GM18517 (cell line): ENCODE data around the gene TRAPPC12.

Experiments
- ATAC-seq: cut with Tn5 transposase; IDR thresholded peaks from one replicate; pipeline ENCODE4 v1.9.1; 2021; ENCODE audit warnings: mild to moderate bottlenecking, moderate library complexity; ENCODE audit not compliant: unreplicated experiment

The TRAPPC12 gene

DNA sequence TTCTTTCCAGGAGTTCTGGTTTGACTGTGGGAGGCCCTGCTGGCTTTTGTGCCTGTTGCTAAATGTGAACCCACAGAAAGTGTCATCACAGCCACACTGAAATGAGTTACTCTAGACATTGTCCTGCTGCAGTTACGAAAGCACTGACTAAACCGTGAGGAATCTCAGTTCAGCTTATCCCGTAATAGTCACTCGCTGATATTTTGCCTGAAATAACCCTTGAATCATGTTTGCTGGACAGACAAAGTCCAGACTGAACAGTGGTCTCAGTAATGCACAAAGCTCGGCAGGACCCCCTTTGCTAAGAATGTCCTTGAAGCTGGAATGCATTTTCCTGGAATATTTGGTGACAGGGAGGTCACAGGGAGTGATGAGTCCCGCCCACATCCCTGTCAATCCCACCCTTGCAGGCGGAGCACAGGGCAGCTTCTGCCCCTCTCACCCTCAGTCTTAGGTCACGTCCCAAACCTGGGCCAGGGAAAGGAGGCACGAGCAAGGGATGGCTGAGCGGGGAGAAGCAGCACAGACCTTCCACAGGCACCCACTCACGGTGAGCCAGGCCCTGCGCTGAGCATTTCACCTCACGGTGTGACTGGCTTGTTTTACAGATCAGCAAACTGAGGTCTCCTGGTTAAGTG is 86.5 kb downstream of the TRAPPC12 start:
- ATAC-seq: no peak

DNA sequence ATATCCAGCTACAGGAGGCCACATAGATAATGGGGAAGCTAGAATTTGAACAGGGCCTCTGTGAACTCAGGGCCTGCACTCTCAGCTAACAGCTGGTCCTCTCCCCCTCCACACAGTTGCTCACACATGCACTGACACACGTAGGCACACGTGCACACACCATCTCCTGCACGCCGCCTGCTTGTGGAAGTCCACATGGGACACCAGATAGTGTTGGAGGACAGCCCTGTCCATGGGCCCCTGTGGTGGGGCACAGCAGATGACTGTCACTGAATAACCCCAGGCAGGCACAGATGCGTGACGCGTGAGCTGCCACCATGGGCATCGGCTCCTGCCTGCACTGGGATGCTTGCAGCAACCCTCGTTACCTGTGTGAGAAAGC is 87.0 kb downstream of the TRAPPC12 start:
- ATAC-seq: no peak

DNA sequence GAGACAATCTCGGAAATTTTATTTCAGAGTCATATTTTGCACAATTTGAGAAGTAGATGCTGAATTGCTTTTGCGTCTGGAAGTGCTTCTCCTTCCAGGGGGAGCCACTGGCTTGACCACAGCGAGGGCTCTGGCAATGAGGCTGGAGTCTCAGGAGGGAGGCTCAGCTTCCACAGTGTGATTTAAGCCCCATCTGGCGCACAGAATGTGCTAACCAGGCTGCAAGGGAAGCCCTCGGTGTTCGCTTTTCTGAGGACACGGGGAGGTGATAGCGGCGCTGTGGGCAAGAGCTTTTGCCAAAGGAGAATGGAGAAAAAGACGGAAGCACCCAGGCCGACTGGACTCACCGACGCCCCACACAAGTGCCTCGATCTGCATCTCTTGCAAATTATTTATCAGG is 87.5 kb downstream of the TRAPPC12 start:
- ATAC-seq: no peak

DNA sequence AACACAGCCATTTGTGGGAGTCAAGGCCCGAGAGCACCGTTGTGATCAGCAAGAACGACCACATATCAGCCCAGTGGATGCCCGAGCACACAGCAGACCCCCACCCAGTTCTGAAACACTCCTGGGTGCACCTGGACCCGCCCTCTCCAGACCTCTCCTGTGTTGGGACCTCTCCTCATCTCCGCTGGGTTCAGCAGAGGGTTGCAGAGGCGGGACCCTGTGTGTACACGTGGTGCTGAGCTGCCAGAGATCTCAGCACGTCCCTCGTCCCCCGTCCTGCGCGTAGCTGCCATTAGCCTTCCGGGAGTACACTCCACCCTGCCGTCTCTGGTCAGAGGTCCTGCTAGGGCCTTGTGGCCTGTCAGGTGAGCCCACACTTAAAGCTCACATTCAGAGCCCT is 88.2 kb downstream of the TRAPPC12 start:
- ATAC-seq: no peak

DNA sequence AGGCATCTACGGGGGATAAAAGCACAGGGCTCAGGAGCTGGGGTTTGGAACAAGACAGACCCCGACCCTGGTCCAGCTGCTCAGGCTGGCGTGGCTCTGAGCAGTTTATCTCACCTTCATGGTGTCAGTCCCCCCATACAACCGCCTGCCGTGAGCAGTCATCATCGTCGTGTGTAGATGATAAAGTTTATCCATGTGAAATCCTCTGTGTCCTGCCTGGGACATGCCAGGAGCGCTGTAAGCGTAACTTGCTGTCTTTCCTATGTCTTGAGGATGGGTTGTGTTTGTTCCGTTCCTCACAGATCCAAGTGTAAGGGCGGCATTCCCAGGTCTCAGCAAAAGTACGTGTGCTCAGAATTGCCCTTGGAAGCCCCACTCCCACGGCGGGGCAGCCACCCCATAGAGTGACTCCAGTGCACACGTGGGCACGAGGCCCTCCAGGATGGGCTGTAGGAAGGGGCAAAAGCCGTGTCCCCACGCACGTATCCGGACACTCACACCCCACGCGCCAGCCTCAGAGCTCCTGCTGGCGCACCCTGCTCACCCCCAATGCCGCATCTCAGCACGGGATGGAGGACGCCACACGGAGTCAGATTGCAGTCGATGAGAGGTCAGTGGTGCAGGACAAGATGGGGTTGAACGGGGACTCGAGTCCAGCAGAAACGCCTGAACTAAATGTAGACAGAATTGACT is 88.9 kb downstream of the TRAPPC12 start:
- no peak for ATAC-seq

DNA sequence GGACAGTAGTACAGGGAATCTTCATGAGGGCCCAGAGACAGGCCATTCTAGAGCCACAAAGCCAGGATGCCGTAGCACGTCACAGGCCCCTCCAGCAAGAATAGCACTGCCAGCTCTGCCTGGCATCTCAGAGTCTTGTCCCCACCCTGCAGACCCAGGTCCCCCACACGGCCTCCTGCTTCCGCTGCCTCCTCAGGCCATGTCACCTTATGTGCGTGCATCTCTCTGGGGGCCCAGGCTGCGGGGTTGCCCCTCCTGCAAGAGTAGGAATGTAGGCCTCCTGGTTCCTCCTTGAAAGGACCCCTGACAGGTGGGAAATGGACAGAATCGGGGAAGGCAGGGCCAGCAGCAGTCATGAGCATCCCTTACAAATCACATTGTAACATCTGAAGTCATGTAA is 90.0 kb downstream of the TRAPPC12 start:
- ATAC-seq: no peak

DNA sequence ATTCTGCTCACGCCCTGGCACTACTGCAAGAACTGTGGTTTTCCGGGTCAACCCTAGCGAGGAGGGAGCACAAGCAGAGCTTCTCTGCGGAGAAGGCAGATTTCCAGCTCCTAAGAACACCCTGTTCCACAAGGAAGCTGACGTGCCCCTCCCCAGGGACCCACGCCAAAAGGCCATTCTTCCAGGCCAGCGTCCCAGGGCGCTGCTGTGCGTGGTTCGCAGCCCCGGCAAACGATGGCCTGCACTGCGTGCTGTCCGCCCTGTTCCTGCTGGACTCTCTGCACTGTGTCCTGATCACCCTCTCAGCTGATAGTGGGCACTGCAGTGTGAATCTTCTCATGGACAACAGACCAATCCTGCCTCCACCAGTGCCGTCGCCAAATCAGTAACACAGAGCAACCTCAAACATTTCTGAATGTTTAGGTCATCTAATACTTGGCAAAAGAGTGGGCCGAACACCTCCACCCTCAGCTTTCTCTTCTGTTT is 90.7 kb downstream of the TRAPPC12 start:
- no peak for ATAC-seq

DNA sequence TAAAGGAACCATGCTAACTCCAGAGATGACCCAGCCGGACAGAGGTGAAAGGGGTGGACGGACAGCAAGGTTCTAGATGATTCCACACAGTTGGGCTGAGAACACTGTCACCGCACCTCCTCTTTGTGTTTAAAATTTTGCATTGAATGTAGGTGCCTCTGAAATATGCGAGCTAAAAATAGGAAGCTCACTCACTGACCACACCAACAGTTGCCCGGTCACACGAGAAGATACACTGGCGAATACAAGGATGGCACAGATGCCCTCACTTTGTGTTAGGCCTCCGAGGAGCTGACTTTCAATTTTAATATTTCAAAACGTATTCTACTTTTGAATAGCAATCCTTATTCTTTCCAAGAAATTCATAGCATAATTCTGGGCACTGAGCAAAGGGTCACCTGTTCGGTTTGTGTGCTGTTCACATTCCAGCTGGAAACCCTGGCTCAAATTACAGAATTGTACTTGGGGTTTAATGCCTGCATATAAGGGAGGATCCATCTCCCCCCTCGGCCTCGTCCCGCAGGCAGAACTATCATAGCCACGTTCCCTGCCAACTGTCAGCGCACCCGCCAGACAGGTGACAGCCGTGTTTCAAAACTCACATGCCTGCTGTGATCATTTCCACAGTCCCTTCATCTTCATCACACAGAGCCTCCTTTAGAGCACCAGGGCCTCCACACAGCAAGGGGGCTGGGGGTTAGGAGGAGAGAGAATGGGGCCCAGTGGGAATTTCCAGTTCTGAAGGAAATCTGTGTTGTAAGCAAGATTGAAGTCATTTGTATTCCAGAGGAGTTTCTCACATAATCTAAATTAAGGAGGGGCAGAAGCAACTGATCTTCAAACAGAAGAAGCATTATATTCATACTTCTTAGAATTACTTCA is 91.6 kb downstream of the TRAPPC12 start:
- no peak for ATAC-seq

DNA sequence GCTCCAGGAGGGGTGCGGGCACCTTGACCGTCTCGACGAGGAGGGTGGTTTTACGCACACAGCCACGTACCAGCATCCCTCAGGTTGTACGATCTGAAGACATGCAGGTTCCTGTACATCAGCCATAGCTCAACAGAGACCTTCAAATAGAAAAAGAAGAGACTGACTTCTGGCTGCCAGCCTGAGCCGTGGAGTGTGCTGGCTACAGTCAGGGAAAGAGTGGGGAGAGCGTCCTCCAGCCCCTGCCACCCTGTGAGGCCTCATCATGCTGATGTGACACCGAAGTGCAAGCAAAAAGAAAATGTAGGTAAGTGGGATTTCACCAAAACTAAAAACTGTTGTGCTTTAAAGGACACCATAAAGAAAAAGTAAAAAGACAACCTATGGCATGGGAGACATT is 92.8 kb downstream of the TRAPPC12 start:
- ATAC-seq: no peak

DNA sequence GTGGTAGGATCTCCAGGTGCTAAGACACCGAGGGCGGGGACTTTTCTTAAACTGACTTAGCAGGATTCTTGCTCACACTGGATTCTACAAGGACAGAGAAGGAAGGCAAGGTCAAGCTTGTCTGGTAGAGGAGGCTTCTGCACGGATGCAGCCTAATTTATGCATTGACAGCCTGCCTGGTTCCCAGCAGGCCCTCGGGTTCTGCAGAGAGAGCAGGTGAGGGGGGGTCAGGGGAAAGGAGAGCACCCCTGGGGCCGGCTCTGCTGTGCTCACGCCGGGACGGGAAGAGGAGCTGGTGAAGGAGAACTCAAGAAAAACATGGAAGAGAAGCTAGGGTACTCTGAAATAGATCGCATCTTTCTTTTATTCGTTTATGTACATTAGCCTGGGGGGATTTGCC is 93.5 kb downstream of the TRAPPC12 start:
- ATAC-seq: no peak

DNA sequence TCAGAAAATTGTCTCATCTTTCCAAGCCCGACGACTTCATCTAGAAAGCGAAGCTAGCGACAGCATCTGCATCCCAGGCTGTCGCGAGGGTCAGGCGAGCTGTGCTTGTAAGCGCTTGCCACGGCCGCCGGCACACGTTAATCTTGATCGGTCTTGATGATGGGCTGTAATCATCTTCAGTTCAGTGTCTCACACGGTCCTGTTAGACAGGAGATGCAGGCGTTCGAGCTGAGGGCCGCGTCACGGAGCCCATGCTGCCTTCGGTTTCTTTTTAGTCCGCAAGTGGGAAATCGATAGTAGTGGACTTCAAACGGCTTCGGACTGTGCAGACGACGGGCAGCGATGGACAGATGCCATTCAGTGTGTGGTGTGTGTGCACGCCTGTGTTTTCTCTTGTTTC is 96.3 kb downstream of the TRAPPC12 start:
- no peak for ATAC-seq

DNA sequence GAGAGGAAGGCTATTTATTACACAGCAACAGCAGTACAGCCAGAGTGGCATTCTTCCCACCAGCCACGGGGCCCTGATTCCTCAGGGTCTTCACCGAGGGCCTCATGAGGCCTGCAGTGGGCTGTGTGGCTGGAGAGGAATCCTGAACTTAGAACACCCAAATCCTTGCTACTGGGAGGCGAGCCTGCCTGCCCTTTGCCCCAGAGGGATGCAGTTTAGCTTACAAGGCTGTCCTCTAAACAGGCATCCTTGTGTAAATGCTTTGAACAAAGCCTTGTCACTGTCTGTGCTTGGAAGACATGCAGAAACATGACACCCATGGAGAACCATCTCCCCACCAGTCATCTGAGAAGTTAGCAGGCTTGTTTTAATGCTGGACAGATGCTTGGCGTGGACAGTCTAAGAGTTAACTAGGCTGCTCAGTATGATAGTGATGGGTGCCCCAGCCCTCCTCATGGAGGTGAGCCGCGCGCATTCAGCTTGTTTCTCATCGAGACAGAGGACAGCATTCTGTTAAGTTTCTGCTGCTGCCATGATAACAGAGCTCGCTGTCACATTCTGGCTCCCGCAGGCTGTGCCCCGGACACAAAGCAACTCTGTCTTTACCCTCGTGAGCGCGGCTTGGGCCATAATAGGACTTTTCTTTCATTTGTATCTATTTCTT is 97.0 kb downstream of the TRAPPC12 start:
- no peak for ATAC-seq

DNA sequence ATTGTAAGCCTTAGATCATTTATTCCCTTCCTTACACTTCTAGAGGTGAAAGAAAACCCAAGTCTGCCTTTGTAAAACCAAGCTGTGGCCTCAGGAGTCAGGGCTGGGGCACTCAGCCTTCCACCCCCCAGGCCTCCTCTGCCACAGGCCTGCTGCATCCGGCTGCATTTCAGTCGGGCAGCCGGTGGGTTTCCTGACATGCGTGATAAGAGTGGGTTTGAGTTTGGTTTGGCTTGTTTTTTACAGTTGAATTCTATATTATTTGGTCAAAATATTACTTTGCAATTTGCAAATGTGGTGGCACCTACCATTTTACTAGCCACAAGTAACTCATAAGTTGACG is 97.5 kb downstream of the TRAPPC12 start:
- no peak for ATAC-seq

DNA sequence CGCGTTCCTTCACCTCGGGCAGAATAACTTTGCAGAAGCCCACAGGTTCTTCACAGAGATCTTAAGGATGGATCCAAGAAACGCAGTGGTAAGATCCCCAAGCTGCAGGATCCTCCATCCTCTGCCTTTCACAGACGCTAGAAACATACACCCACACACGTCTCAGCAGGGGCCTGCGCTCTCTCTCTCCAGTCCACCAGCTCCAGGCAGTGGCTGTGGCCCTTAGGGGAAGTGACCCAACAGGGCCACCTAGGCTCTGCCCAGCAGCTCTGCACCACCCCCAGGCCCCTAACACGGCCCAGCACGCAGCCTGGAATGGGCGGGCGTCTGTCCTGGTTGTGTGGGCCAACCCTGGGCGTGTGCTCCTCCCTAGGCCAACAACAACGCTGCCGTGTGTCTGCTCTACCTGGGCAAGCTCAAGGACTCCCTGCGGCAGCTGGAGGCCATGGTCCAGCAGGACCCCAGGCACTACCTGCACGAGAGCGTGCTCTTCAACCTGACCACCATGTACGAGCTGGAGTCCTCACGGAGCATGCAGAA is 99.4 kb downstream of the TRAPPC12 start:
- ATAC-seq: no peak

DNA sequence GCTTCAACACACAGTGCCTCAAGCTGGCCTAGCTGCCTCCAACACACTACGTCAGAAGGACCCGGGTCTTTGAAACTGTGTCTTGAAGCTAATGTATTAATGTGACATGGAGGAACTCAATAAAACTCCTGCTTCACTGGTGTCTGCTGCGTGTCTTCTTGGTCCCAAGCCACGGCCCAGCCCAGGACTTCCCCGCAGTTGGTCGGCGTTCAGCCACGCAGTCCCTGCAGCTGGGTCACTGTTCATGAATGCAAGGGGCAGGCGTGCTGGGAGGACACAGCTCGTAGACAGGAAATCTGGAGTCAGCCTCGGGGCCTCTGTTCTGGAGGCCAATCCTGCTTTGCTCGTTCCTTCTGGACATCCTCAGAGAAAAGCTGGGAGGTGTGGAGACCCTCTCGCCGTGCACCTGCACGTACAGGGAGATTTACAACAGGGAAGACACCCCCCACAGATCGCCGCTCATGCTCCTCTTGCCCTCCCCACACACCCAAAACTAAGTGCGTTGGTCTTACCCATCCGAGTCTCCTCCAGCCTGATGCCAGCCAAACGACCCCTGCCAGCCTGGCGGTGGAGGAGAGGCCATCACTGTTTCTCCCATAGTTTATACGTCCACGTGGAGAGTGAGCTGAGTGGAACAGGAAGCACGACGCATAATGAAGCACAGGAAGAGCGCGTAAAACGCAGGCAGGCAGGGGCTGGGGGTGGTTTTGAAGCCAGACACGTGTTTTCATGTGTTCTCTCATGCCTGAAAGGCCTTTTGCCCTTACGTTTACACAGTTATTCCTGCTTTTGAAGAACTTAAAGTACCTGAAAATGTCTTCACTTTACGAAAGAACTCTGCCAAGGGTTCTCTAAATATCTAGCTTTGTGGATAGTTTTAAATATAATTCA is 100.2 kb downstream of the TRAPPC12 start:
- no peak for ATAC-seq

DNA sequence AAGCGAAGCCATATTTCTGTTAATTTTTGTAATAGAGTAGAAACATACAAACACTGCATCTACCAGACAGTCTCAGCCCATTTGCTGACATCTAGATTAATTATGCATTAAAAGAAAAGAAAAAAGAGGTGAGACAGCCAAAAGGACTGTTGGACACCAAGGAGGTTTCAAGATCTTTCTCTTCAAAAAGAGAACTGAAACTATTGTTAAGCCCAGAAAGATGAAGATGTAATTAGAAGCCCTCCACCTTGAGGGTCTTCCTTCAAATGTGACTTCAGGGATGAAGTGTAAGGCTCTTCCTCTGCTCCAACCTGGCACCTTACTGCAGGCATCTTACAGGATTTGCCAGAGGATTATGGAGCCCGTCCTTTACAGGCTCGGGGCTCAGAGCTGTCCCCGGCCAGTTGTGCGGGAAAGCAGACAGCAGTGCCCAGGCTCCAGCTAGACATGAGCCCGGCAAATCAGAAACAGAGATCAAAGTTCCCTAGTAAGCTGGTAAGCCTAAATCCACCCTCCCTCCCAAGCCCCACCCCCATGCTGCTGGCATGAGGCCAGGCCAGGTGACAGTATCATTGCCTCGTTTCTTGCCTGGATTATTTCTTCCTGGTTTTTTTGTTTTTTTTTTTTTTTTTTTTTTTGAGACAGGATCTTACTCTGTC is 101.0 kb downstream of the TRAPPC12 start:
- ATAC-seq: no peak

DNA sequence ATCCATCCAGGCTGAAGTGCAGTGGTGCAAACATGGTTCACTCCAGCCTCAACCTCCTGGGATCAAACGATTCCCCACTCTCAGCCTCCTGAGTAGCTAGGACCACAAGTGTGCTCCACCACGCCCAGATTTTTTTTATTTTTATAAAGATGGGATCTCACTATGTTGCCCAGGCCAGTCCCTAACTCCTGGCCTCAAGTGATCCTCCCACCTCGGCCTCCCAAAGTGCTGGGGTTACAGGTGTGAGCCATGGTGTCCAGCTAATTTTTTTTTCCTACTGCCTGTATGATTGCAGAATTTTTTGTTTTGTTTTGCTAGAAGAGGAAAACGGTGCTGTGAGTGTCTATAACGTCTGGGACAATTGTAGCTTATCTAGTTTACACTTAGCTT is 101.5 kb downstream of the TRAPPC12 start:
- no peak for ATAC-seq

DNA sequence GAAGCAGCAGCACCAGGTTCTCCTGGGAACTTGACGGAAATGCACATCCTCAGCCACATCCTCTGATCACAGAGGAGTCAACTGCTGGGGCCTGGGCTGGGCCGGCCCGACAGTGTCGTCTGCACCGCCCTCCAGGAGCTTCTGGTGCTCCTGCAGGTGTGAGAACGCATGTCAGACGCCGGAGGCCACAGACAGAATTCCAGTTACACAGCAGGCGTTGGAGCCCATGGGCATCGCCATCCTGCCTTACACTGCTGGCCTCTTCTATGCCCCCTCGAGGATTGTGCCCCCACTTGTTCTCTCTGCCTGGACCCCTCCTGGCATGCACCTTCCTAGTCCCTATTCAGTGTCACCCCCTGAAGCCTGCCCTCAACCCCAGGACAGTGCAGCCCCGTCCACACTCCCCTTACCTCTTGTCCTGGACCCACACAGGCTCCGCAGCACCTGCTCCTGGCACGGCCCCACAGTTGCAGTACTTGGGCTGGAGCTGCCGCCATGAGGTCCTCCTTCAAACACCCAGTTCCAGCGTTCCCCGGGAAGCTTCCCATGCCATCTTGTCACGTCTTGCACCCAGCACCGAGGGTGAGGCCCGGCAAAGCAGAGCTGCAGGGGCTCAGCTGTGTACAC is 102.4 kb downstream of the TRAPPC12 start:
- ATAC-seq: no peak

DNA sequence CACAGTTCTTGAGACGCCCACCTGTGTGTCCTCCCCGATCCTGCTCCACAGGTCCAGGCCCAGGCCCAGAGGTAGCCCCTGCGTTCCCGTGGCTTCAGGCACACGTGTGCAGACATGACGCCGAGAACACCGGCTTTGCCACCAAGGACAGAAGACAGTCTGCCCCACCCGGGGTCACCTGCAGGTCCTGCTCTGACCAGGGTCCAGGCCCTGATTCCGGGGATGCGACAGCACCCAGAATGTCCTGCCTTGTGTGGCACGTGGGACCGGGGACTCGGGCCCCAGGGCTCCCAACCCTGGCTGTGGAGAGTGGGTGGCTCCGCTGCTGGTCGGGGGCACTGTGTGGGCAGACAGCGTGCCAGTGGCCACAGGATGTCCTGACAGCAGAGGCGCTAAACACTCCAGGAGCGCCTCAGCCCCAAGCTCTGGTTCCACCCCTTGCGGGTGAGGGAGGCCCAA is 102.9 kb downstream of the TRAPPC12 start:
- ATAC-seq: no peak
